VCaP (cell line): ENCODE results near the gene RPAP2.
"Not testable (repeated sequence)": the region's sequence is repeated elsewhere in the genome, so short reads cannot be mapped to it uniquely, and the experiment has no call there.

ENCODE experiments used
- H3K27ac ChIP-seq: fragments of 450-650 bp; 2 replicates; pipeline ENCODE4 v1.5.1; 2017
- TF ChIP-seq, protein P1 (sequence below): fragments of 450-650 bp; conservative IDR thresholded peaks from 2 replicates; pipeline ENCODE4 v1.5.1; 2017; ENCODE audit warnings: mild to moderate bottlenecking, moderate library complexity

RPAP2 gene

DNA sequence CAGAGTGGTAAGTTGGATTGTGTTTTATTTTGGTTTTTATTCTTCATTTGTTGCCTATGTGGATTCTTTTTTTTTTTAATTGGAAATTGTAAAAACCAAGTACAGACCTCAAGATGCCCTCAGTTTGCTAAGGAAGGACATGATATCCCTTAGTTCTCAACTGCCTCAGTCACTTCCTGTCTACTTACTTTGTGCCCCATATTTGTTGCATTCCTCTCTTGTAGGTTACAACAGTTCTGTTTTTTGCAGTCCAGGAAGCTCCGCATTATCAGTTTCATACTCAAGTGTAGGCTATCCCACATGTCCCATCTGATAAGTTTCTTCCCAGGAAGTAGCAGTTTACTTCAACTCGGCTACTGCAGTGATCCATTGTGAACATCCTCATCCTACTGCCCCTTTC is 82.0 kb downstream of the RPAP2 start:
- no peak overlapping the region for H3K27ac ChIP-seq
- TF ChIP-seq, protein P1, sequence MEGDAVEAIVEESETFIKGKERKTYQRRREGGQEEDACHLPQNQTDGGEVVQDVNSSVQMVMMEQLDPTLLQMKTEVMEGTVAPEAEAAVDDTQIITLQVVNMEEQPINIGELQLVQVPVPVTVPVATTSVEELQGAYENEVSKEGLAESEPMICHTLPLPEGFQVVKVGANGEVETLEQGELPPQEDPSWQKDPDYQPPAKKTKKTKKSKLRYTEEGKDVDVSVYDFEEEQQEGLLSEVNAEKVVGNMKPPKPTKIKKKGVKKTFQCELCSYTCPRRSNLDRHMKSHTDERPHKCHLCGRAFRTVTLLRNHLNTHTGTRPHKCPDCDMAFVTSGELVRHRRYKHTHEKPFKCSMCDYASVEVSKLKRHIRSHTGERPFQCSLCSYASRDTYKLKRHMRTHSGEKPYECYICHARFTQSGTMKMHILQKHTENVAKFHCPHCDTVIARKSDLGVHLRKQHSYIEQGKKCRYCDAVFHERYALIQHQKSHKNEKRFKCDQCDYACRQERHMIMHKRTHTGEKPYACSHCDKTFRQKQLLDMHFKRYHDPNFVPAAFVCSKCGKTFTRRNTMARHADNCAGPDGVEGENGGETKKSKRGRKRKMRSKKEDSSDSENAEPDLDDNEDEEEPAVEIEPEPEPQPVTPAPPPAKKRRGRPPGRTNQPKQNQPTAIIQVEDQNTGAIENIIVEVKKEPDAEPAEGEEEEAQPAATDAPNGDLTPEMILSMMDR, result no peak

DNA sequence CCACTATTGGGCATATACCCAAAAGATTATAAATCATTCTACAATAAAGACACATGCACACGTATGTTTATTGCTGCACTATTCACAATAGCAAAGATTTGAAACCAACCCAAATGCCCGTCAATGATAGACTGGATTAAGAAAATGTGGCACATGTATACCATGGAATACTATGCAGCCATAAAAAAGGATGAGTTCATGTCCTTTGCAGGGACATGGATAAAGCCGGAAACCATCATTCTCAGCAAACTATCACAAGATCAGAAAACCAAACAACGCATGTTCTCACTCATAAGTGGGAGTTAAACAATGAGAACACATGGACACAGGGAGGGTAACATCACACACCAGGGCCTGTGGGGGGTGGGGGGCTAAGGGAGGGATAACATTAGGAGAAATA is 95.1 kb downstream of the RPAP2 start:
- not testable (repeated sequence) for H3K27ac ChIP-seq

DNA sequence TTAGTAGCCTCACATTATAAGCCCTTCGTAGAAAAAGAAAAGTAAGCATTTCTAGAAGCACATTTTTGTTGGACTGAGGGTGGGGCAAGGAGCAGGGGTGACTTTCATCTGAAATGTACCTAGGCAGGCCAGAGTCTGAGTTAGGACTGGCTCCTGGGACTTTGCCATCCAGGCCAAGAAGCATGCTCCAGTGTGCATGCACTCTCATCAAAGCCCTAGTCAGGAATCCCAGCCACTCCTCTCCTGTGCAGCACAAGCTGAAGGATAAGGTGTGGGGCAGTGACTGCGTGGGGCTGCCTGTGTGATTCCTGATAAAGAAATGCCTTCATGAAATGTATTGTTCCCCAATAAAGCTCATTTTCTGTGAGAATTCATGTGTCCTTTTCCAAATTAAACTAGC is 99.7 kb downstream of the RPAP2 start:
- H3K27ac ChIP-seq, result no peak overlapping the region

DNA sequence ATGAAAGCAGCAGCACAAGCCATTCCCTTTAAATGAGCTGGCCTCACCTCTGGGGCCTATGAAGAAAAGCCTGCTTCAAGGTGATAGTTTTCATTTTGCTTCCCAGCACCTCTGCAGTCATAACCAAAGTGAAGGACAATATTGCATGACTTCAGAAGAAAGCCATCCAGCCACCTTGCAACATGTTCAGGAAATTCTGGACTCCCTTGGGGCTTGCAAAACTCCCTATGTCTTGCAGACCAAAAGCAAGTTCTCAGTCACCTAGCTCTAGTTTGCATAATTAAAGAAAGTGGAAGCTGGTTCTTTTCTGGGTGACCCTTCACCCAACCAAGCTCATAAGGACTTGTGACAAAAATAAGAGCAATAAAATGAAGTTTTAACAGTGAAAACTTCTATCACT is 100.2 kb downstream of the RPAP2 start:
- no peak overlapping the region for H3K27ac ChIP-seq
- TF ChIP-seq, protein P1, result no peak

More for the DNA sequence above, 99.7 kb downstream of the RPAP2 start:
- TF ChIP-seq, protein P1, result no peak

DNA sequence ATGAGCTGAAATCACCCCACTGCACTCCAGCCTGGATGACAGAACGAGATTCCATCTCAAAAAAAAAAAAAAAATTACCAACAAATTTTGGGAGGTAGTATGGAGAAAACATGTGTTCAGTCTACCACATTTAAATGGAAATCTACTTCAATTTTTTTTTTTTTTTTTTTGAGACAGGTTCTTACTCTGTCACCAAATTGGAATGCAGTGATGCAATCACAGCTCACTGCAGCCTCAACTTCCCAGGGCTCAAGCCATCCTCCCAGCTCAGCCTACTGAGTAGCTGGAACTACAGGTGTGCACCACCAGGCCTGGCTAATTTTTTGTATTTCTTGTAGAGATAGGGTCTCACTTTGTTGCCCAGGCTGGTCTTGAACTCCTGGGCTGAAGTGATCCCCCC is 105.8 kb downstream of the RPAP2 start:
- TF ChIP-seq, protein P1, result no peak
- no peak overlapping the region for H3K27ac ChIP-seq

DNA sequence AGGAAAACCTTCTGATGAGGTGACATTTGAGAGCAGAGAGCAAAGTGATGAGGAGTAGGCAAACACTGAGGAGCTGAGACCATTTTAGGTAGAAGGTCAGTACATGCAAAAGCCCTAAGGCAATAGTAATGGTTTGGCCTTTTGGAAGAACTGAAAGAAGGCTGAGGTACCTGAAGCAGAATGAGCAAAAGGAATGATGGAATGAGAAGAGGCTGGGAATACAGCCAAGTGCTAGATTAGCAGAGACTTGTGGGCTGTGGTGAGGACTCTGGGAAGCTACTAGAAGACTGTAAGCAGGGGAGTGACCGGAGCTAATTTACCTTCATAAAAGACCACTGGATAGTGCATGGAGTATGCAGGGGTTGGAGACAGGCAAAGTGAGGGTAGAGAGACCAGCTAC is 110.0 kb downstream of the RPAP2 start:
- TF ChIP-seq, protein P1, result no peak
- no peak overlapping the region for H3K27ac ChIP-seq

DNA sequence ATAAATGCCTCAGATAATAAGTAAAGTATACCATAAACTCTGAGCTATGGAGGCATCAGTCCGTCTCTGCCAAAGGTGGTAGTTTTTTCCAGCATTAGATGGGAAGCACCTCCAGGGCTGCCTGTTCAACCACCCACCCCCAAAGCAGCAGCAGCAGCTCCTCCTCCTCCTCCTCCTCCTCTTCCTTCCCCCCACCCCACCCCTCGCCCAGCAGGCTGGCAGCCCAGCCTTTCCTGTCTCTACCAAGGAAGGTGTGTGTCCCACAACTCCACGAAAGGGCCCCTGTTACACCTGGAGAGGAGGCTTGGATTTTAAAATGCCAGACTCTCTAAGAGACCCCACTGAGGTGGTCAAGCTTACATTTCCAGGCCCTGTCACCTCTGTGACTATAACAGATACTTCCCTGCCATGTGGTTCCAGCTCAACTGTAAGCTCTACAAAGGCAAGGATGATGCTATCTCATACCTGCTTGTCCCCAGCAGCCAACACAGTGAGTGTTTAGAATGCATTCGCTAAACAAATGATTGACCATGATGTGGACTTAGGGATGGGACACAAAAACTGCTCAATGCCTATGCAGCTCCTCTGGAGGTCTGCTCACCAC is 111.2 kb downstream of the RPAP2 start:
- no peak overlapping the region for H3K27ac ChIP-seq
- TF ChIP-seq, protein P1, result no peak

DNA sequence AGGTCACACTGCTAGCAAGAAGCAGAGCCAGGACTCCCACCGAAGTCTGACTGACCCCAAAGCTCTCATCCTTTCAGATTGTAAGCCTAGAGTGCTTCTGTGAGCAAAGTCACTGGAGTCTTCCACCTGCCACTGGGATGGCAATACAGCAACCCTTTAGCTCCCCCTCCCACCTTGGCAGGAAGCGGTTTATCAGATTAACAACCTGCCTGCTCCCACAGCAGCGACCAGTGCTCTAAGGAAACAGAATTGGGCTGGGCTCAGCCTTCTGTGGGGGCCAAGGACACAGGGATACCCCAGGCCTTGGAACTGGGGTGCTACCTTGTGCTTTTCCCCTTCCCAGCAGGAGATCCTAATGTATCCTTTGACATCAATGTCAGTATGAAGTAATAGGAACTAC is 111.8 kb downstream of the RPAP2 start:
- TF ChIP-seq, protein P1, result no peak
- H3K27ac ChIP-seq, result no peak overlapping the region
